Right lobe of liver (tissue), 4 donors: ENCODE results near the gene C19orf47.

Experiments used
- CTCF ChIP-seq, 4 donors: fragments of 200-600 bp in 3 of 4; fragments of 450-650 bp in 1 of 4; IDR thresholded peaks; one replicate each; pipeline versions ENCODE4 v1.5.1 to v1.8.0; 2016 to 2022; ENCODE audit warnings: antibody characterized with exemption in 4 of 4, mild to moderate bottlenecking in 2 of 4
- POLR2A ChIP-seq: fragments of 450-650 bp; IDR thresholded peaks from one replicate; pipeline ENCODE4 v1.6.1; 2017; ENCODE audit warnings: antibody characterized with exemption, mild to moderate bottlenecking
- donor health status: DM: no; HTN: no; CAD: no.
- donor health status: DM: no; HTN: no; CAD: no.
- donor health status: DM: no; HTN: yes; CAD: no.

- TF ChIP-seq CTCF (IDR thresholded peaks at IDR 0.05), result no peak
- TF ChIP-seq POLR2A, result no peak
Observed at GRCh38 chr19:40367577-40368434, 19.6 kb upstream of the C19orf47 start.
